HL-60 (cell line): ENCODE data around the gene BET1.

Experiments used
- GABPA ChIP-seq: IDR thresholded peaks from 2 replicates; pipeline ENCODE4 v1.6.1; 2012; ENCODE audit warnings: low read depth
- SPI1 ChIP-seq: IDR thresholded peaks from 2 replicates; pipeline ENCODE4 v1.6.1; 2012; ENCODE audit warnings: low read depth, mild to moderate bottlenecking, borderline replicate concordance
- TF ChIP-seq, protein P1 (sequence below): IDR thresholded peaks from one replicate; pipeline ENCODE4 v1.5.1; 2011; ENCODE audit warnings: low read length, control low read depth, inconsistent platforms; ENCODE audit not compliant: insufficient read depth
- TF ChIP-seq, protein P2 (sequence below): IDR thresholded peaks from 2 replicates; pipeline ENCODE4 v1.6.1; 2012; ENCODE audit warnings: low read depth; ENCODE audit not compliant: insufficient replicate concordance

DNA sequence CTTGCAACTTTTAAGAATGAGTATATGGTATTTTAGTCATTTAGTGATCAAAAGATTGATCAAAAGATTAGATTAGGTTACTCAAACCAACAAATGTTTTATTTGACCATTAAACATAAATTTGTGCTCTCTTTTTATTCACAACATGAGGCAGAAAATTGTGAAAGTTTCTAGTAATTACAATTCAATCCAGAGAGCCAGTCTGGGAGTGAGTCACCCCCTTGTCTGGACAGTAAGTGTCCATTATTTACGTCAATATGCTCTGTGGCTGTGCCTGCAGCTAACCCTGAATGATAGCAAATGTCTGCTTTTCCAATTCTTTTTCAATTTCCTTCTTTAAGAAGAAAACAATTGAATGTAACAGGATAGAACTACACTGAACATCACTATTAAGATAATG lies 54.7 kb downstream of the BET1 start:
- TF ChIP-seq, protein P1, sequence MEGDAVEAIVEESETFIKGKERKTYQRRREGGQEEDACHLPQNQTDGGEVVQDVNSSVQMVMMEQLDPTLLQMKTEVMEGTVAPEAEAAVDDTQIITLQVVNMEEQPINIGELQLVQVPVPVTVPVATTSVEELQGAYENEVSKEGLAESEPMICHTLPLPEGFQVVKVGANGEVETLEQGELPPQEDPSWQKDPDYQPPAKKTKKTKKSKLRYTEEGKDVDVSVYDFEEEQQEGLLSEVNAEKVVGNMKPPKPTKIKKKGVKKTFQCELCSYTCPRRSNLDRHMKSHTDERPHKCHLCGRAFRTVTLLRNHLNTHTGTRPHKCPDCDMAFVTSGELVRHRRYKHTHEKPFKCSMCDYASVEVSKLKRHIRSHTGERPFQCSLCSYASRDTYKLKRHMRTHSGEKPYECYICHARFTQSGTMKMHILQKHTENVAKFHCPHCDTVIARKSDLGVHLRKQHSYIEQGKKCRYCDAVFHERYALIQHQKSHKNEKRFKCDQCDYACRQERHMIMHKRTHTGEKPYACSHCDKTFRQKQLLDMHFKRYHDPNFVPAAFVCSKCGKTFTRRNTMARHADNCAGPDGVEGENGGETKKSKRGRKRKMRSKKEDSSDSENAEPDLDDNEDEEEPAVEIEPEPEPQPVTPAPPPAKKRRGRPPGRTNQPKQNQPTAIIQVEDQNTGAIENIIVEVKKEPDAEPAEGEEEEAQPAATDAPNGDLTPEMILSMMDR: no peak
- no peak for TF ChIP-seq SPI1
- no peak for TF ChIP-seq GABPA
- TF ChIP-seq, protein P2, sequence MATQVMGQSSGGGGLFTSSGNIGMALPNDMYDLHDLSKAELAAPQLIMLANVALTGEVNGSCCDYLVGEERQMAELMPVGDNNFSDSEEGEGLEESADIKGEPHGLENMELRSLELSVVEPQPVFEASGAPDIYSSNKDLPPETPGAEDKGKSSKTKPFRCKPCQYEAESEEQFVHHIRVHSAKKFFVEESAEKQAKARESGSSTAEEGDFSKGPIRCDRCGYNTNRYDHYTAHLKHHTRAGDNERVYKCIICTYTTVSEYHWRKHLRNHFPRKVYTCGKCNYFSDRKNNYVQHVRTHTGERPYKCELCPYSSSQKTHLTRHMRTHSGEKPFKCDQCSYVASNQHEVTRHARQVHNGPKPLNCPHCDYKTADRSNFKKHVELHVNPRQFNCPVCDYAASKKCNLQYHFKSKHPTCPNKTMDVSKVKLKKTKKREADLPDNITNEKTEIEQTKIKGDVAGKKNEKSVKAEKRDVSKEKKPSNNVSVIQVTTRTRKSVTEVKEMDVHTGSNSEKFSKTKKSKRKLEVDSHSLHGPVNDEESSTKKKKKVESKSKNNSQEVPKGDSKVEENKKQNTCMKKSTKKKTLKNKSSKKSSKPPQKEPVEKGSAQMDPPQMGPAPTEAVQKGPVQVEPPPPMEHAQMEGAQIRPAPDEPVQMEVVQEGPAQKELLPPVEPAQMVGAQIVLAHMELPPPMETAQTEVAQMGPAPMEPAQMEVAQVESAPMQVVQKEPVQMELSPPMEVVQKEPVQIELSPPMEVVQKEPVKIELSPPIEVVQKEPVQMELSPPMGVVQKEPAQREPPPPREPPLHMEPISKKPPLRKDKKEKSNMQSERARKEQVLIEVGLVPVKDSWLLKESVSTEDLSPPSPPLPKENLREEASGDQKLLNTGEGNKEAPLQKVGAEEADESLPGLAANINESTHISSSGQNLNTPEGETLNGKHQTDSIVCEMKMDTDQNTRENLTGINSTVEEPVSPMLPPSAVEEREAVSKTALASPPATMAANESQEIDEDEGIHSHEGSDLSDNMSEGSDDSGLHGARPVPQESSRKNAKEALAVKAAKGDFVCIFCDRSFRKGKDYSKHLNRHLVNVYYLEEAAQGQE: no peak
